Measurements from ENCODE around the gene EFCAB5. TPM values are rescaled to one million over a fixed set of nuclear protein-coding genes. Genes with fewer than 3 reads are reported as not detected.

Gene EFCAB5
- total and polyA plus RNA-seq, 2 experiments from 2014 or later: 0.27 to 0.48 TPM

DNA sequence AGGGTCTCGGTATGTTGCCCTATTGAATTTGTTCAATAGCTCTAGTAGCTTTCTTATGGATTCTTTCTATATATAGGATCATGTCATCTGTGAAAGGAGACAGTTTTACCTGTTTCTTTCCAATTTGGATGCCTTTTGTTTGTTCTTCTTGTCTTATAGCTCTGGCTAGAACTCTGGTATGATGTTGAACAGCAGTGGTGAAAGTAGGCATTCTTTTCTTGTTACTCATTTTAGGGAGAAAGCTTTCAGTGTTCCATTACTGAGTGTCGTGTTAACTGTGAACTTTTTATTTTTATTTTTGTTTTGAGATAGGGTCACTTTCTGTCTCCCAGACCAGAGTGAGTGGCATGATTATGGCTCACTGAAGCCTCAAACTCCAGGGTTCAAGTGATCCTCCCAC lies 21.2 kb downstream of the EFCAB5 start:
- Histone ChIP-seq H3K27me3 (no peaks in the 10 kb centered on the region), H3K4me2 (no peak overlapping the region), H3K79me2 (no peaks in the 10 kb centered on the region), H3K36me3 (replicated peaks; ENCODE audit: insufficient read depth, low read depth) (no peaks in the 10 kb centered on the region), H3K27ac (no peak overlapping the region), H2AFZ (no peak overlapping the region), H3K4me1 (ENCODE audit: insufficient read depth) (no peaks in the 10 kb centered on the region), H3K9me3 (ENCODE audit: low read depth) (no peaks in the 10 kb centered on the region), H3K9me2 (replicated peaks; ENCODE audit: insufficient read depth) (no peaks in the 10 kb centered on the region), H4K20me1 (ENCODE audit: insufficient read depth, poor library complexity, severe bottlenecking) (no peaks in the 10 kb centered on the region), H3K4me3 (no peak overlapping the region)
- TF ChIP-seq EZH2phosphoT487 (IDR thresholded peaks at IDR 0.05; ENCODE audit: low read depth, severe bottlenecking, unreplicated experiment) (no peak), EZH2 (IDR thresholded peaks at IDR 0.05; ENCODE audit: borderline replicate concordance) (no peak)
- TF ChIP-seq, protein P1, sequence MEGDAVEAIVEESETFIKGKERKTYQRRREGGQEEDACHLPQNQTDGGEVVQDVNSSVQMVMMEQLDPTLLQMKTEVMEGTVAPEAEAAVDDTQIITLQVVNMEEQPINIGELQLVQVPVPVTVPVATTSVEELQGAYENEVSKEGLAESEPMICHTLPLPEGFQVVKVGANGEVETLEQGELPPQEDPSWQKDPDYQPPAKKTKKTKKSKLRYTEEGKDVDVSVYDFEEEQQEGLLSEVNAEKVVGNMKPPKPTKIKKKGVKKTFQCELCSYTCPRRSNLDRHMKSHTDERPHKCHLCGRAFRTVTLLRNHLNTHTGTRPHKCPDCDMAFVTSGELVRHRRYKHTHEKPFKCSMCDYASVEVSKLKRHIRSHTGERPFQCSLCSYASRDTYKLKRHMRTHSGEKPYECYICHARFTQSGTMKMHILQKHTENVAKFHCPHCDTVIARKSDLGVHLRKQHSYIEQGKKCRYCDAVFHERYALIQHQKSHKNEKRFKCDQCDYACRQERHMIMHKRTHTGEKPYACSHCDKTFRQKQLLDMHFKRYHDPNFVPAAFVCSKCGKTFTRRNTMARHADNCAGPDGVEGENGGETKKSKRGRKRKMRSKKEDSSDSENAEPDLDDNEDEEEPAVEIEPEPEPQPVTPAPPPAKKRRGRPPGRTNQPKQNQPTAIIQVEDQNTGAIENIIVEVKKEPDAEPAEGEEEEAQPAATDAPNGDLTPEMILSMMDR (IDR thresholded peaks at IDR 0.05; ENCODE audit: poor library complexity): no peak
- no peak for DNase-seq (ENCODE audit: low spot score)
- WGBS (ENCODE audit: low lambda C conversion rate, missing lambda C conversion rate): 89% methylated on average over 2 of the region's 2 CpGs

DNA sequence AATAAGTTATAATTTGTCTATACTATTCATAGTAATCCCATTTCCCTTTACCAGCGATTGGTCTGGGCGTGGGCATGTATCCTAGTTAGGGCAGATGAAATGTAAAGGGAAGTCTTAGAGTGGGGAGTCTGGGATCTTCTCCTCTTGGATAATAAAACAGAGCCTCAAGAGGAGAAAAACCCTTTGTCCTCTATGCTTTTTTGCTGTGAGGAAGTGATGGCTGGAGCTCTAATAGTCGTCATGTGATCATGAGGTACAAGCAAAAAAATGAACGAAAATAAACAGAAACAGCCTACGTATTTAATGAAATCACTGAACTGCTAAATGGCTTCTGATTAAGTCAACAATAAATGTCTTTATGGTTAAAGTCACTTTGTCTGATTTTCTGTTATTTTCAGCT lies 26.8 kb downstream of the EFCAB5 start:
- Histone ChIP-seq H3K9me2 (replicated peaks; ENCODE audit: insufficient read depth) (no peaks in the 10 kb centered on the region), H3K27ac (no peak overlapping the region), H3K4me3 (no peak overlapping the region), H3K79me2 (no peaks in the 10 kb centered on the region), H3K9me3 (ENCODE audit: low read depth) (no peaks in the 10 kb centered on the region), H3K27me3 (no peaks in the 10 kb centered on the region), H3K4me2 (no peak overlapping the region), H2AFZ (no peak overlapping the region), H3K4me1 (ENCODE audit: insufficient read depth) (no peaks in the 10 kb centered on the region), H4K20me1 (ENCODE audit: insufficient read depth, poor library complexity, severe bottlenecking) (no peaks in the 10 kb centered on the region), H3K36me3 (replicated peaks; ENCODE audit: insufficient read depth, low read depth) (no peaks in the 10 kb centered on the region)
- no peak for DNase-seq (ENCODE audit: low spot score)
- no peak for TF ChIP-seq EZH2phosphoT487 (IDR thresholded peaks at IDR 0.05; ENCODE audit: low read depth, severe bottlenecking, unreplicated experiment)
- TF ChIP-seq, protein P1 (IDR thresholded peaks at IDR 0.05; ENCODE audit: poor library complexity): no peak
- no peak for TF ChIP-seq EZH2 (IDR thresholded peaks at IDR 0.05; ENCODE audit: borderline replicate concordance)
- WGBS (ENCODE audit: low lambda C conversion rate, missing lambda C conversion rate): 86% methylated on average over 5 of the region's 5 CpGs

DNA sequence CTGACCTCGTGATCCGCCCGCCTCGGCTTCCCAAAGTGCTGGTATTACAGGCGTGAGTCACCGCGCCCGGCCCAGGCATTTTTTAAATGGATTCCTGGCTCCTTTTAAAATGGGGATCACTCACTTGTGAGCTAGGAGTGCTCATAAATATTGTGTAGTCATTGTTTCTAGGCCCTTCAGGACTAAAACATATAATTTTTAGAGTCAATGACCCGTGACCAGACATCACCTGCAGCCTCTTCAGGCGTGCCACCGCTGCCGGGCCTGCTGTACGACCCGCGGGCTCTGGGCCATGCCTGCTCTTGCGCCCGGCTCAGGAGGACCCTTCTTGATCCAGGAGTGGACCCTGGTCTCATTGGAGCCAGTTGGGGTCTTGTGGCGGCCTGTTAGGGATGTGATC lies 30.8 kb downstream of the EFCAB5 start:
- Histone ChIP-seq H3K9me2 (replicated peaks; ENCODE audit: insufficient read depth) (no peaks in the 10 kb centered on the region), H3K9me3 (ENCODE audit: low read depth) (no peaks in the 10 kb centered on the region), H3K27ac (no peak overlapping the region), H4K20me1 (ENCODE audit: insufficient read depth, poor library complexity, severe bottlenecking) (no peaks in the 10 kb centered on the region), H3K79me2 (no peaks in the 10 kb centered on the region), H3K4me1 (ENCODE audit: insufficient read depth) (no peaks in the 10 kb centered on the region), H3K36me3 (replicated peaks; ENCODE audit: insufficient read depth, low read depth) (no peaks in the 10 kb centered on the region), H2AFZ (no peak overlapping the region), H3K4me2 (no peak overlapping the region), H3K4me3 (no peak overlapping the region), H3K27me3 (no peaks in the 10 kb centered on the region)
- WGBS (ENCODE audit: low lambda C conversion rate, missing lambda C conversion rate): 97% methylated on average over 18 of the region's 18 CpGs
- TF ChIP-seq, protein P1 (IDR thresholded peaks at IDR 0.05; ENCODE audit: poor library complexity): no peak
- TF ChIP-seq EZH2 (IDR thresholded peaks at IDR 0.05; ENCODE audit: borderline replicate concordance) (no peak), EZH2phosphoT487 (IDR thresholded peaks at IDR 0.05; ENCODE audit: low read depth, severe bottlenecking, unreplicated experiment) (no peak)
- no peak for DNase-seq (ENCODE audit: low spot score)

DNA sequence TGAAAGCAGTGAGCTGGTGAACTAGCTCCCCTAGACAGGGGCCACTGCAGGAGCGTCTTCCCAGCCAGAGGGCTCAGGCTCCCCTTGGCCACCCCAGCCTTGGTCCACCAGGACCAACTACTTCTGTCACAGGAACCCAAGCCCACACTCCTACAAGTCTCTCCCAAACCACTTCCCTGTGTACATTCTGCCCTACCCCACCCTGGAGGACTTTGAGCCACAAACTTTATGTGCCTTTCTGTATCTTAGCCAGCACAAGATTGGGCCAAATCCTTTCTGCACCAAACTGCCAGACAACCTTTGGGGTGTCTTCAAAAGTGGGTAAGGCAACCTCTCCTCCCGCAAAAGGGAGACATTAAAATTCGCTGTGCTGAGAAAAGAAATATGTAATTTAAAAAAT lies 31.6 kb downstream of the EFCAB5 start:
- no peaks in the 10 kb centered on the region for H3K9me2 ChIP-seq (replicated peaks; ENCODE audit: insufficient read depth)
- H3K4me1 ChIP-seq (ENCODE audit: insufficient read depth): no peaks in the 10 kb centered on the region
- no peak overlapping the region for H3K4me3 ChIP-seq
- no peak overlapping the region for H3K4me2 ChIP-seq
- H4K20me1 ChIP-seq (ENCODE audit: insufficient read depth, poor library complexity, severe bottlenecking): no peaks in the 10 kb centered on the region
- H3K27ac ChIP-seq: no peak overlapping the region
- no peaks in the 10 kb centered on the region for H3K9me3 ChIP-seq (ENCODE audit: low read depth)
- TF ChIP-seq EZH2phosphoT487 (IDR thresholded peaks at IDR 0.05; ENCODE audit: low read depth, severe bottlenecking, unreplicated experiment) (no peak), EZH2 (IDR thresholded peaks at IDR 0.05; ENCODE audit: borderline replicate concordance) (no peak)
- TF ChIP-seq, protein P1 (IDR thresholded peaks at IDR 0.05; ENCODE audit: poor library complexity): no peak
- no peaks in the 10 kb centered on the region for H3K79me2 ChIP-seq
- 97% methylated on average over 3 of the region's 3 CpGs for WGBS (ENCODE audit: low lambda C conversion rate, missing lambda C conversion rate)
- no peaks in the 10 kb centered on the region for H3K36me3 ChIP-seq (replicated peaks; ENCODE audit: insufficient read depth, low read depth)
- no peaks in the 10 kb centered on the region for H3K27me3 ChIP-seq
- no peak overlapping the region for H2AFZ ChIP-seq
- DNase-seq (ENCODE audit: low spot score): no peak
